LNCAP (cell line): ENCODE data around the gene MAOB.

Source experiments
- CTCF ChIP-seq: fragments of 450-650 bp; IDR thresholded peaks from 2 replicates; pipeline ENCODE4 v1.5.1; 2017; ENCODE audit warnings: mild to moderate bottlenecking

MAOB gene

GRCh38 chrX:43827791-43828190 lies 54.5 kb downstream of the MAOB start:
- TF ChIP-seq CTCF = no peak

GRCh38 chrX:43822014-43822413 lies 60.2 kb downstream of the MAOB start:
- TF ChIP-seq CTCF = no peak

GRCh38 chrX:43817444-43817843 lies 64.8 kb downstream of the MAOB start:
- no peak for TF ChIP-seq CTCF

GRCh38 chrX:43815209-43815608 lies 67.0 kb downstream of the MAOB start:
- no peak for TF ChIP-seq CTCF

GRCh38 chrX:43813898-43814297 lies 68.4 kb downstream of the MAOB start:
- peak; percentile 29; the same call in 1 of the 2 replicates for TF ChIP-seq CTCF

GRCh38 chrX:43813319-43813718 lies 68.9 kb downstream of the MAOB start:
- no peak for TF ChIP-seq CTCF

- TF ChIP-seq CTCF = no peak
These were observed 72.8 kb downstream of the MAOB start for GRCh38 chrX:43809463-43809862.

GRCh38 chrX:43808231-43808630 lies 74.0 kb downstream of the MAOB start:
- TF ChIP-seq CTCF = no peak
